PFSK-1 (cell line): ENCODE data around the gene NCOA5.

Experiments used
- POLR2AphosphoS5 ChIP-seq: IDR thresholded peaks from 2 replicates; pipeline ENCODE4 v1.6.1; 2012; ENCODE audit warnings: low read depth, mild to moderate bottlenecking, control low read depth, low read length, moderate library complexity
- TAF1 ChIP-seq: IDR thresholded peaks from 2 replicates; pipeline ENCODE4 v1.6.1; 2012; ENCODE audit warnings: low read length, control low read depth, borderline replicate concordance; ENCODE audit not compliant: insufficient read depth

DNA sequence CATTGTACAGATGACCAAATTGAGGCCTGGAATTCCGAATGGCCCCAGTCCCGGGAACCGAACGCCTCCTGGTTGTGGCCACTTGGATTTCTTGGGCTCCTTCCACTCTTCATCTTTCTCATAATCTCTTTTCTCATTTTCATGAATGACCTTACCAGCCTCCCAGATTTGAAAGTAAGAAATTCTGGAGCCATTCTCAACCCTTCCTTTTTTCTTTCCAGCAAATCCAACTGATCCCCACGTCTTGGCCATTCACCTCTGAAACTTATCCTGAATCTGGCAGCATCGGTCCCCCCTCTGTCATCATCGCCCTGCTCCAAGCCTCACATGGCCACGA is 66.6 kb downstream of the NCOA5 start:
- TF ChIP-seq POLR2AphosphoS5 (no peak), TAF1 (no peak)
